Activated CD8-positive, alpha-beta memory T cell treated with anti-CD3 and anti-CD28 coated beads for 36 hours (primary cell): Measurements from ENCODE around the gene CPT1C. TPM values are rescaled to one million over a fixed set of nuclear protein-coding genes. Genes with fewer than 3 reads are reported as not detected.

Source experiments
- CTCF ChIA-PET: fragments of 350-600 bp; sonication (Branson Sonifier 250); formaldehyde crosslinking; loops from one replicate; lab custom pipeline; 2021; ENCODE audit warnings: antibody characterized with exemption; lab: Charles Lee
- POLR2A ChIA-PET: fragments of 350-600 bp; sonication (Branson Sonifier 250); formaldehyde crosslinking; loops from one replicate; lab custom pipeline; 2021; ENCODE audit warnings: antibody characterized with exemption; lab: Charles Lee
- total RNA-seq, 2 experiments: library from RNA; stranded (reverse); gene quantifications; one replicate each; pipeline ENCODE4 v1.2.3, GENCODE V29; 2021

Gene CPT1C
- total RNA-seq, 2 experiments from 2014 or later, result 0.32 to 0.61 TPM

- CTCF ChIA-PET, result interaction anchor here (1.2 kb wide), 1 partner anchor 9 kb away, joined by 4 read pairs; no protein-coding TSS in a partner anchor
- POLR2A ChIA-PET, result no interaction called here
Measured at GRCh38 chr19:49687566-49688316, 3.2 kb upstream of the CPT1C start.

- ChIA-PET CTCF (interaction anchor here (0.9 to 1.3 kb wide), 2 partner anchors 8 to 11 kb away, joined by 4 read pairs; partner anchors contain the start of gene PRMT1), POLR2A (no interaction called here)
Measured at GRCh38 chr19:49688531-49689132, 2.3 kb upstream of the CPT1C start.

DNA sequence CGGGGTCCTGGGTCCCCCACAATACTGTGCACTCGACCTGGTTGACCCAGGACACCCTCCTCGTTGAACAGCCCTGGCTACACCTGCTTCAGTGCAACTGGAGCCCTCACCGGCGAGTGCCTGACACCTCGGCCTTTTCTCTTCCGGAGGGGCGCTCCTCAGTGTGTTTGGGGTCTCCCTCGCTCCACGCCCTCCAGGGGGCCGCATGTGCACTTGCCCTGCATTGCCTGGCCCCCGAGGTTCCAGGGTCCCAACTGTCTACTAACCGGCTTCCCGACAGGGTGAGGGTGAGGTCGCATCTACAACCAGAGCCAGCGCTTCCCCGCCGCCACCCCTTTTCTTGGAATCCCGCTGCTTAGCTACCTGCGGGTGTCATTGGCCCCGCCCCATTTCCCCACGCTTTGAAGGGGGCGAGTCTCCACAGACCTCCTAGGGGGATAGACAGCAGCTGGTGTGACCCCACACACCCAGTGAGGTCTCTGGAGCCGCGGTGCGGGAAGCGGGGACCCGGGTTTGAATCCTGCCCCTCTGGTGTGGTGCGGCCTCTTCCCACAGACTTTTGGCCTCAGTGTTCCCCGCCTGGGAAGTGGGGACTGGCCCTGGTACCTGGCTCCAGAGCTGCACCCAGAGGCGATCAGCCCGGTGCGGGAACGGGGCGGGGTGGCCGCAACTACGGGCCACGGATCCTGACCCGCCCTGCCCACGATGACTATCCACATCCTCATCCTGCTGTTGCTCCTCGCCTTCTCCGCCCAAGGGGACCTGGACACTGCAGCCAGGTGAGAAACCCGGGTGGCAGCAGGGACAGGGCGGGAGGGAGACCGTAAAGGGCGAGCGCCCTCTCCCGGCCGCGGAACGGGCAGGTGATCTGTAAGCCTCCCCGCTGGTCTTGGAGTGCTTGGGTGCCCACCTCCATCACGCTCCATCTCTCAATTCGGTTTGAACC lies 1.5 kb upstream of the CPT1C start, which contains the start of gene ADM5:
ADM5 (plus strand) TSS at position 462 of the 946 bp plus-strand sequence; CDS start at position 706, 244 bp downstream.
- CTCF ChIA-PET, result interaction anchor here (0.9 to 1.3 kb wide), 2 partner anchors 9 to 12 kb away, joined by 4 read pairs; partner anchors contain the start of gene PRMT1
- POLR2A ChIA-PET, result interaction anchor here (1.2 kb wide), 1 partner anchor 11 kb away, joined by 4 read pairs; no protein-coding TSS in a partner anchor

DNA sequence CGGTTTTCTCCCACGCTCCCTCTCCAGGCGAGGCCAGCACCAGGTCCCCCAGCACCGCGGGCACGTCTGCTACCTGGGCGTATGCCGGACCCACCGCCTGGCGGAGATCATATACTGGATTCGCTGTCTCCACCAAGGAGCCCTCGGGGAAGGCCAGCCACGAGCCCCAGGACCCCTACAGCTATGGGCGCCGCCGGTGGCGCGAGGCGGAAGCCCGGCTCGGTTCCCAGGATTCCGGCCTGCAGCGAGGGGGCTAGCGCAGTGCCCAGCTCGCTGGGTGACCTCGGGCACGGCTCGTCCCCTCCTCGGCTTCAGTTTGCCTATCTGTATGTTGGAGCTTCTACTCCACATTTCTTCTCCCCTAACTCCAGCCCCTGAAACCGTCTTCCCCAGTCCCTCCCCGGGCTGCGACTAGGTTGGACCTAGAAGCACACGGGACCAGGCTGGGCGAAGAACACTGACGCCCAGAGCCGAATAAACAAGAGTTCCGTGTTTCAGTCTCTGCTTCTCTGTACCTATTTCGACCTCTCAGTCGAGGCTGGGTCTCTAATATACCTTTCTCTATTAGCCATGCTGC lies 749 bp upstream of the CPT1C start:
- ChIA-PET POLR2A (interaction anchor here (1.2 kb wide), 1 partner anchor 12 kb away, joined by 4 read pairs; no protein-coding TSS in a partner anchor), CTCF (interaction anchor here (1.3 to 1.7 kb wide), 2 partner anchors 9 to 12 kb away, joined by 4 to 5 read pairs; partner anchors contain the start of gene PRMT1)

DNA sequence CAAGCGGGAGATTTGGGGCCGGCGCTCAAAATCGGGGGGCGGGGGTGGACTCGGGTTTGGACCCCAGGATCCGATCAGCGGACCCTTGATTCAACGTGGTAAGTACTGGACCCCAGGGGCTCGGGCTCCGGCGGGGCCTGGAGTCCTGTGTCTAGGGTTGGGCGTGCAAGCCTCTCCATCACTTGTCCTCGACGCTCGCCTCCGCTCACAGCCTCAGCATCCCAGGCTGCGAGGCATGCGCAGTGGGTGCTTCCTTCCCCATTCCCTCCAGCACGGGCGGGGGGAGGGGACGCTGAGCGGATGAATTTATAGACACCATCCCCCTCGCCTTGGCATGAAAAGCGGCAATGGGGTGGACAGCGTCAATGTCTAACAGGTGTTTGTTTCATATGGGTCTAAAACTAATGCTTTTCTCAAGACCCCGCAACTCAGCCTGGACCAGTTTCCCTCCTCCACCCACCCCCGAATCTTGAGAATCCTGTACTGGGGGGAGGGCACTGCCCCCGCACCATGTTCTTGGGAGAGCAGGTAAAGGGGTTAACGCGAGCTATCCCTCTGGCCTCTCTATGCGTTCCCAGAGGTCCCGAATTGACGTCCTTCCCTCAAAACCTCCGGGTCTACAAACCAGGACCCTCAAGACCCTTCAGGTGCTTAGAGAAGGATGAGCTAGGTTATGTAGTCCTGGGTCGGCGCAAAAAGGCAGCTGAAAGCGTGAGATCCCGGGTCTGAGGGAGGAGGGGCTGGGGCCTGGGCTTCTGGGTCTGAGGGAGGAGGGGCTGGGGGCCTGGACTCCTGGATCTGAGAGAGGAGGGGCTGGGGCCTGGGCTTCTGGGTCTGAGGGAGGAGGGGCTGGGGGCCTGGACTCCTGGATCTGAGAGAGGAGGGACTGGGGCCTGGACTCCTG lies 579 bp downstream of the CPT1C start:
- POLR2A ChIA-PET, result no interaction called here
- CTCF ChIA-PET, result interaction anchor here (0.7 to 1.7 kb wide), 3 partner anchors 11 to 19 kb away, joined by 3 to 5 read pairs (median 4); no protein-coding TSS in a partner anchor

GRCh38 chr19:49692147-49692506 lies 1.2 kb downstream of the CPT1C start:
- ChIA-PET POLR2A (no interaction called here), CTCF (interaction anchor here (0.7 to 1.0 kb wide), 3 partner anchors 12 to 44 kb away, joined by 3 to 4 read pairs (median 3); no protein-coding TSS in a partner anchor)

DNA sequence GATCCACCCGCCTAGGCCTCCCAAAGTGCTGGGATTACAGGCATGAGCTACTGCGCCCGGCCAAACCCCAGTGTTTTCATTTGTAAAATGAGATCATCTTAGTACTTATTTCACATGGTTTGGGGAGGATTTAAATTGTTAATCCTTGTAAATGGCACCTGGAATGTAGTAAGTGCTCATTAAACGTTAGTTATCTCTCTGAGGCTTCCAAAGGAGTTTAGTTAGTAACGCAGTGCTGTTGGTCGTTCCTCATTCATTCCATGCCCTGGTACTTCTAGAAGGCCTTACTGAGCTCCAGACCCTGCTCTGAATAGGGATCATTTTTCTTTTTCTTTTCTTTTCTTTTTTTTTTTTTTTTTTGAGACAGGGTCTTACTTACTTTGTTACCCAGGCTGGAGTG lies 5.2 kb downstream of the CPT1C start:
- CTCF ChIA-PET, result interaction anchor here (1.7 kb wide), 1 partner anchor 15 kb away, joined by 4 read pairs; no protein-coding TSS in a partner anchor
- POLR2A ChIA-PET, result no interaction called here

DNA sequence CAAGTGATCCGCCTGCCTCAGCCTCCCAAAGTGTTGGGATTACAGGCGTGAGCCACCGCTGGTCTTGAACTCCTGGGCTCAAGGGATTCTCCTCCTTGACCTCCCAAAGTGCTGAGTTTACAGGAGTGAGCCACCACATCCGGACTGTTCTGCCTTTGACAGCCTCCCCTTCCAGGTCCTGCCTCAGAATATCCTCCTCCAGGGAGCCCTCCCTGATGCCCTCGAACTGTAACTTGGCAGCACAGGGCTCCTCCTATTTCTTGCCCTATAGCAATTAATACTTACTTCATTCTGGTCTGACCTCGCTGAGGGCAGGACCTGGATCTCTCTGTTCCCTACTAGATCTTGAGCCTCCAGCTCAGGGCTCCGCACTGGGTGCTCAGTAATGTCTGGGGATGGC lies 5.9 kb downstream of the CPT1C start:
- ChIA-PET POLR2A (no interaction called here), CTCF (no interaction called here)

GRCh38 chr19:49699364-49699763 lies 8.4 kb downstream of the CPT1C start:
- ChIA-PET CTCF (interaction anchor here (0.7 kb wide), 1 partner anchor 18 kb away, joined by 3 read pairs; no protein-coding TSS in a partner anchor), POLR2A (no interaction called here)

- CTCF ChIA-PET, result no interaction called here
Measured at GRCh38 chr19:49700563-49700962, 9.6 kb downstream of the CPT1C start.

GRCh38 chr19:49701271-49701786 lies 10.4 kb downstream of the CPT1C start:
- CTCF ChIA-PET, result no interaction called here
- POLR2A ChIA-PET, result no interaction called here

More at GRCh38 chr19:49700563-49700962, 9.6 kb downstream of the CPT1C start:
- POLR2A ChIA-PET, result no interaction called here

- POLR2A ChIA-PET, result no interaction called here
- CTCF ChIA-PET, result interaction anchor here (1.1 kb wide), 1 partner anchor 33 kb away, joined by 4 read pairs; no protein-coding TSS in a partner anchor
Measured at GRCh38 chr19:49704888-49705642, 14.1 kb downstream of the CPT1C start.

- CTCF ChIA-PET, result no interaction called here
- POLR2A ChIA-PET, result no interaction called here
Measured at GRCh38 chr19:49705919-49706318, 15.0 kb downstream of the CPT1C start.

- CTCF ChIA-PET, result no interaction called here
Measured at GRCh38 chr19:49710372-49710951, 19.5 kb downstream of the CPT1C start.

GRCh38 chr19:49712397-49712859 lies 21.5 kb downstream of the CPT1C start:
- POLR2A ChIA-PET, result no interaction called here
- CTCF ChIA-PET, result no interaction called here

More at GRCh38 chr19:49710372-49710951, 19.5 kb downstream of the CPT1C start:
- POLR2A ChIA-PET, result no interaction called here

DNA sequence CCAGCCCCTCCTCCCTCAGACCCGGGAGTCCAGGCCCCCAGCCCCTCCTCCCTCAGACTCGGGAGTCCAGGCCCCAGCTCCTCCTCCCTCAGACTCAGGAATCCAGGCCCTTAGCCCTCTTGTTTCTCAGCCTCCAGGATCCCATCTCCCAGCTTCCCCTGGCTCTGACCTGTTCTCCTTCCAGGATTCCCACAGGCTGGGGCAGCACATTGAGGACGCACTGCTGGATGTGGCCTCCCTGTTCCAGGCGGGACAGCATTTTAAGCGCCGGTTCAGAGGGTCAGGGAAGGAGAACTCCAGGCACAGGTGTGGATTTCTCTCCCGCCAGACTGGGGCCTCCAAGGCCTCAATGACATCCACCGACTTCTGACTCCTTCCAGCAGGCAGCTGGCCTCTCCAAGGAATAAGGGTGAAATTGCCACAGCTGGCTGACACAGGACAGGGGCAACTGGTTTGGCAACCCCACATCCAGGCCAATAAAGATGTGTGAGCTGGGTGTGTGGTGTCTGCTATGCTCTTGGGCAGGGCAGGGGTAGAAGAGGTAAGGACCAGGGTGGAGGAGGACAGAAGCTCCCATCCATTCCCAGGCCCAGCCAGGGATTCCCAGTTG lies 22.4 kb downstream of the CPT1C start:
- ChIA-PET CTCF (no interaction called here), POLR2A (no interaction called here)
